ENCODE measurements around the gene CLPX.

DNA sequence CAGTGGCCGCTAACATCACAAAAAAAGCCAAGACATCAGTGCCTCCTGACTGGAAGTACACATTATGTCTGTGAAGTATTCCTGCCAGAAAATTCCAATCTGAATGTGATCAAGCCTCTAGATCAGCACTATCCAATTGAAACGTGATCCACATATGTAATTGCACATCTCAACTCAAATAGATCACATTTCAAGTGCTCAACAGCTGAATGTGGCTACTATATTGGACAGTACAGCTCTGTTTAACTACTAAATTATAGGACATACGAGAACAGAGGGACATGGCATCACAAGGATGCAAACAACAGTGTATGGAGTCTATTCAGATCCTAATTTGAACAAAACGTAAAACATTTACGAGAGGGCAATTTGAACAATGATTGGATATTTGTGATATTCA, 69.6 kb downstream of the CLPX start:
- TF ChIP-seq, protein P1, sequence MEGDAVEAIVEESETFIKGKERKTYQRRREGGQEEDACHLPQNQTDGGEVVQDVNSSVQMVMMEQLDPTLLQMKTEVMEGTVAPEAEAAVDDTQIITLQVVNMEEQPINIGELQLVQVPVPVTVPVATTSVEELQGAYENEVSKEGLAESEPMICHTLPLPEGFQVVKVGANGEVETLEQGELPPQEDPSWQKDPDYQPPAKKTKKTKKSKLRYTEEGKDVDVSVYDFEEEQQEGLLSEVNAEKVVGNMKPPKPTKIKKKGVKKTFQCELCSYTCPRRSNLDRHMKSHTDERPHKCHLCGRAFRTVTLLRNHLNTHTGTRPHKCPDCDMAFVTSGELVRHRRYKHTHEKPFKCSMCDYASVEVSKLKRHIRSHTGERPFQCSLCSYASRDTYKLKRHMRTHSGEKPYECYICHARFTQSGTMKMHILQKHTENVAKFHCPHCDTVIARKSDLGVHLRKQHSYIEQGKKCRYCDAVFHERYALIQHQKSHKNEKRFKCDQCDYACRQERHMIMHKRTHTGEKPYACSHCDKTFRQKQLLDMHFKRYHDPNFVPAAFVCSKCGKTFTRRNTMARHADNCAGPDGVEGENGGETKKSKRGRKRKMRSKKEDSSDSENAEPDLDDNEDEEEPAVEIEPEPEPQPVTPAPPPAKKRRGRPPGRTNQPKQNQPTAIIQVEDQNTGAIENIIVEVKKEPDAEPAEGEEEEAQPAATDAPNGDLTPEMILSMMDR (conservative IDR thresholded peaks at IDR 0.05; ENCODE audit: low read length): no peak
- no peak for TF ChIP-seq EZH2phosphoT487 (IDR thresholded peaks at IDR 0.05; ENCODE audit: borderline replicate concordance)
